Measurements from ENCODE around the gene VPS35L.
"Not testable (repeated sequence)": the region's sequence is repeated elsewhere in the genome, so short reads cannot be mapped to it uniquely, and the experiment has no call there.

Gene VPS35L

GRCh38 chr16:19654147-19654546 is 98.6 kb downstream of the VPS35L start:
- DNase-seq (ENCODE audit: low read depth in 3 of 3), result no peak

GRCh38 chr16:19655242-19655777 is 99.8 kb downstream of the VPS35L start:
- DNase-seq (ENCODE audit: low read depth in 3 of 3), result no peak

GRCh38 chr16:19657831-19658230 is 102.3 kb downstream of the VPS35L start:
- DNase-seq (ENCODE audit: low read depth in 3 of 3), result no peak

GRCh38 chr16:19659554-19659953 is 104.1 kb downstream of the VPS35L start:
- no peak for DNase-seq (ENCODE audit: low read depth in 3 of 3)

GRCh38 chr16:19660432-19660831 is 104.9 kb downstream of the VPS35L start:
- DNase-seq (ENCODE audit: low read depth in 3 of 3), result no peak

GRCh38 chr16:19662351-19662750 is 106.8 kb downstream of the VPS35L start:
- no peak for DNase-seq (ENCODE audit: low read depth in 3 of 3)

- no peak for DNase-seq (ENCODE audit: low read depth in 3 of 3)
Observed at GRCh38 chr16:19664166-19664565, 108.7 kb downstream of the VPS35L start.

- not testable (repeated sequence) for DNase-seq (ENCODE audit: low read depth in 3 of 3)
Observed at GRCh38 chr16:19665313-19665712, 109.8 kb downstream of the VPS35L start.

- DNase-seq (ENCODE audit: low read depth in 3 of 3), result no peak
Observed at GRCh38 chr16:19666477-19666876, 111.0 kb downstream of the VPS35L start.

GRCh38 chr16:19672378-19672777 is 116.9 kb downstream of the VPS35L start:
- DNase-seq (ENCODE audit: low read depth in 3 of 3), result no peak

GRCh38 chr16:19674485-19674884 is 119.0 kb downstream of the VPS35L start:
- DNase-seq (ENCODE audit: low read depth in 3 of 3), result no peak

GRCh38 chr16:19677402-19677801 is 121.9 kb downstream of the VPS35L start:
- no peak for DNase-seq (ENCODE audit: low read depth in 3 of 3)

- DNase-seq (ENCODE audit: low read depth in 3 of 3), result no peak
Observed at GRCh38 chr16:19678804-19679203, 123.3 kb downstream of the VPS35L start.

- not testable (repeated sequence) for DNase-seq (ENCODE audit: low read depth in 3 of 3)
Observed at GRCh38 chr16:19679281-19679680, 123.8 kb downstream of the VPS35L start.

- DNase-seq (ENCODE audit: low read depth in 3 of 3), result no peak
Observed at GRCh38 chr16:19680881-19681340, 125.4 kb downstream of the VPS35L start.

GRCh38 chr16:19681637-19682036 is 126.1 kb downstream of the VPS35L start:
- DNase-seq (ENCODE audit: low read depth in 3 of 3), result no peak

- no peak for DNase-seq (ENCODE audit: low read depth in 3 of 3)
Observed at GRCh38 chr16:19683453-19684236, 128.1 kb downstream of the VPS35L start.

- no peak for DNase-seq (ENCODE audit: low read depth in 3 of 3)
Observed at GRCh38 chr16:19685176-19685575, 129.7 kb downstream of the VPS35L start.

GRCh38 chr16:19687279-19687678 is 131.8 kb downstream of the VPS35L start:
- DNase-seq (ENCODE audit: low read depth in 3 of 3), result no peak

GRCh38 chr16:19688396-19689024 is 133.0 kb downstream of the VPS35L start:
- DNase-seq (ENCODE audit: low read depth in 3 of 3), result no peak

- no peak for DNase-seq (ENCODE audit: low read depth in 3 of 3)
Observed at GRCh38 chr16:19689342-19689741, 133.8 kb downstream of the VPS35L start.

GRCh38 chr16:19690196-19690595 is 134.7 kb downstream of the VPS35L start:
- no peak for DNase-seq (ENCODE audit: low read depth in 3 of 3)

GRCh38 chr16:19691161-19691711 is 135.7 kb downstream of the VPS35L start:
- DNase-seq (ENCODE audit: low read depth in 3 of 3), result no peak
